Smooth muscle cell of the brain vasculature (primary cell): ENCODE measurements around the gene KNDC1.
"Not testable (repeated sequence)": the region's sequence is repeated elsewhere in the genome, so short reads cannot be mapped to it uniquely, and the experiment has no call there.

Experiments used
- DNase-seq: peaks from one replicate; pipeline ENCODE4 v3.0.0-alpha.2; 2012; ENCODE audit warnings: low read depth, low spot score

Gene KNDC1

GRCh38 chr10:133141144-133141957 is 18.7 kb upstream of the KNDC1 start:
- DNase-seq = no peak

GRCh38 chr10:133141958-133142340 is 18.1 kb upstream of the KNDC1 start:
- DNase-seq = no peak

- DNase-seq = no peak
Measured at GRCh38 chr10:133142523-133143199, 17.4 kb upstream of the KNDC1 start.

GRCh38 chr10:133143200-133143533 is 16.9 kb upstream of the KNDC1 start:
- no peak for DNase-seq

GRCh38 chr10:133143546-133143945 is 16.5 kb upstream of the KNDC1 start:
- no peak for DNase-seq

GRCh38 chr10:133144771-133145170 is 15.2 kb upstream of the KNDC1 start:
- DNase-seq = no peak

GRCh38 chr10:133150226-133150625 is 9.8 kb upstream of the KNDC1 start:
- no peak for DNase-seq

GRCh38 chr10:133150656-133151055 is 9.4 kb upstream of the KNDC1 start:
- DNase-seq = no peak

- DNase-seq = not testable (repeated sequence)
Measured at GRCh38 chr10:133151071-133151470, 8.9 kb upstream of the KNDC1 start.

GRCh38 chr10:133151543-133151972 is 8.5 kb upstream of the KNDC1 start:
- DNase-seq = no peak

- DNase-seq = no peak
Measured at GRCh38 chr10:133154411-133154810, 5.6 kb upstream of the KNDC1 start.

- no peak for DNase-seq
Measured at GRCh38 chr10:133154996-133155778, 4.8 kb upstream of the KNDC1 start.

- no peak for DNase-seq
Measured at GRCh38 chr10:133156674-133157579, 3.1 kb upstream of the KNDC1 start.

GRCh38 chr10:133157662-133158436 is 2.2 kb upstream of the KNDC1 start:
- no peak for DNase-seq

- no peak for DNase-seq
Measured at GRCh38 chr10:133158437-133158755, 1.6 kb upstream of the KNDC1 start.

- no peak for DNase-seq
Measured at GRCh38 chr10:133158756-133159610, 1.0 kb upstream of the KNDC1 start.

GRCh38 chr10:133159611-133159949 is 439 bp upstream of the KNDC1 start:
- DNase-seq = no peak

GRCh38 chr10:133160826-133161471 is 930 bp downstream of the KNDC1 start:
- no peak for DNase-seq

GRCh38 chr10:133161486-133162109 is 1.6 kb downstream of the KNDC1 start:
- no peak for DNase-seq
